22Rv1 (cell line): Measurements from ENCODE around the gene ZBTB20.

ENCODE experiments used
- CTCF ChIP-seq: fragments of 450-650 bp; IDR thresholded peaks from 2 replicates; pipeline ENCODE4 v1.5.1; 2017; ENCODE audit warnings: mild to moderate bottlenecking
- ZFX ChIP-seq: fragments of 450-650 bp; IDR thresholded peaks from 2 replicates; pipeline ENCODE4 v1.6.1; 2017; ENCODE audit warnings: antibody characterized with exemption, borderline replicate concordance

GRCh38 chr3:114879059-114880031 is 267.7 kb downstream of the ZBTB20 start:
- TF ChIP-seq CTCF (no peak), ZFX (no peak)
